Common myeloid progenitor, CD34-positive (primary cell): ENCODE measurements around the gene CHD9NB.

Experiments
- CTCF ChIA-PET: fragments of 350-600 bp; sonication (Branson Sonifier 250); formaldehyde crosslinking; loops from one replicate; lab custom pipeline; 2021; ENCODE audit warnings: antibody characterized with exemption; lab: Charles Lee
- POLR2A ChIA-PET: fragments of 350-600 bp; sonication (Branson Sonifier 250); formaldehyde crosslinking; loops from one replicate; lab custom pipeline; 2021; ENCODE audit warnings: antibody characterized with exemption; lab: Charles Lee
- DNase-seq, 3 donors: peaks; one replicate each; pipeline versions ENCODE4 v3.0.0 to v3.0.0-alpha.2; 2013
- H3K27ac ChIP-seq, 2 experiments: 1 replicate in 1 of 2; 2 replicates in 1 of 2; pipeline ENCODE4 v1.7.0; 2013; ENCODE audit warnings: inconsistent platforms in 2 of 2, low read length in 2 of 2, mild to moderate bottlenecking in 2 of 2, low read depth in 1 of 2, moderate library complexity in 1 of 2; ENCODE audit not compliant: severe bottlenecking in 2 of 2, insufficient read depth in 1 of 2, poor library complexity in 1 of 2
- H3K27me3 ChIP-seq, 5 experiments: replicated peaks in 2 of 5; 1 replicate in 3 of 5; 2 replicates in 2 of 5; pipeline versions ENCODE4 v1.6.1 to v1.7.0; 2013; ENCODE audit warnings: low read length in 4 of 5, mild to moderate bottlenecking in 2 of 5, moderate library complexity in 2 of 5, inconsistent platforms in 1 of 5; ENCODE audit not compliant: insufficient read depth in 5 of 5, control insufficient read depth in 4 of 5
- H3K36me3 ChIP-seq, 4 experiments: 1 replicate in 2 of 4; 2 replicates in 2 of 4; pipeline versions ENCODE4 v1.6.1 to v1.7.0; 2013; ENCODE audit warnings: low read length in 3 of 4, control low read depth in 1 of 4, mild to moderate bottlenecking in 1 of 4; ENCODE audit not compliant: control insufficient read depth in 4 of 4, insufficient read depth in 4 of 4
- H3K4me1 ChIP-seq, 4 experiments: 1 replicate in 3 of 4; 2 replicates in 1 of 4; pipeline versions ENCODE4 v1.6.1 to v1.7.1; 2013; ENCODE audit warnings: low read length in 3 of 4, mild to moderate bottlenecking in 3 of 4, control low read depth in 1 of 4, inconsistent platforms in 1 of 4, moderate library complexity in 1 of 4; ENCODE audit not compliant: control insufficient read depth in 4 of 4, insufficient read depth in 4 of 4; ENCODE audit errors: control extremely low read depth in 1 of 4
- H3K4me3 ChIP-seq, 7 experiments: 1 replicate in 4 of 7; 2 replicates in 3 of 7; pipeline versions ENCODE4 v1.5.1 to v1.7.0; 2013; ENCODE audit warnings: mild to moderate bottlenecking in 7 of 7, low read length in 6 of 7, moderate library complexity in 6 of 7, inconsistent platforms in 2 of 7, low read depth in 2 of 7, control low read depth in 1 of 7; ENCODE audit not compliant: insufficient read depth in 4 of 7, control insufficient read depth in 1 of 7; ENCODE audit errors: extremely low read depth in 1 of 7
- H3K9me3 ChIP-seq, 5 experiments: 1 replicate in 4 of 5; 2 replicates in 1 of 5; pipeline versions ENCODE4 v1.6.1 to v1.7.1; 2013; ENCODE audit warnings: low read length in 4 of 5, mild to moderate bottlenecking in 2 of 5, inconsistent platforms in 1 of 5, low read depth in 1 of 5, moderate library complexity in 1 of 5; ENCODE audit not compliant: control insufficient read depth in 4 of 5, insufficient read depth in 2 of 5; ENCODE audit errors: control extremely low read depth in 1 of 5
- WGBS: methylation state at CpG from one replicate; pipeline ENCODE4 v1.1.5; 2013; ENCODE audit not compliant: insufficient coverage; 5-methylcytosine and 5-hydroxymethylcytosine counted together

The CHD9NB gene

GRCh38 chr16:53084141-53084541 is 31.4 kb upstream of the CHD9NB start:
- POLR2A ChIA-PET = no interaction called here
- H3K9me3 ChIP-seq = no peaks in the 10 kb centered on the region
- H3K4me3 ChIP-seq = no peak overlapping the region
- WGBS = 100% methylated on average over 2 of the region's 4 CpGs
- no peaks in the 10 kb centered on the region for H3K27me3 ChIP-seq
- peaks cover 6 to 13% (median 9%) of the 10 kb centered on the region in 4 experiments for H3K4me1 ChIP-seq
- H3K27ac ChIP-seq = no peak overlapping the region
- CTCF ChIA-PET = interaction anchor here (8.9 kb wide), 1 partner anchor 17 kb away, joined by 54 read pairs; no protein-coding TSS in a partner anchor
- no peak for DNase-seq
- peaks cover 0 to 4% (median 2%) of the 10 kb centered on the region in 4 experiments for H3K36me3 ChIP-seq

- Histone ChIP-seq H3K27ac (no peak overlapping the region), H3K36me3 (peaks cover 0 to 8% (median 2%) of the 10 kb centered on the region in 4 experiments), H3K27me3 (no peaks in the 10 kb centered on the region), H3K4me1 (peaks cover 6 to 13% (median 9%) of the 10 kb centered on the region in 4 experiments), H3K9me3 (no peaks in the 10 kb centered on the region), H3K4me3 (no peak overlapping the region)
- 67% methylated on average over 1 of the region's 1 CpG for WGBS
- ChIA-PET POLR2A (no interaction called here), CTCF (interaction anchor here (0.9 to 1.5 kb wide), 5 partner anchors 11 to 27 kb away, joined by 3 to 5 read pairs (median 3); no protein-coding TSS in a partner anchor)
- DNase-seq = no peak
These were observed 30.4 kb upstream of the CHD9NB start for GRCh38 chr16:53083119-53083518.

GRCh38 chr16:53082509-53082908 is 29.8 kb upstream of the CHD9NB start:
- Histone ChIP-seq H3K4me1 (peaks cover 6 to 13% (median 9%) of the 10 kb centered on the region in 4 experiments), H3K9me3 (no peaks in the 10 kb centered on the region), H3K4me3 (no peak overlapping the region), H3K36me3 (peaks cover 0 to 9% (median 1%) of the 10 kb centered on the region in 4 experiments), H3K27ac (no peak overlapping the region), H3K27me3 (no peaks in the 10 kb centered on the region)
- ChIA-PET POLR2A (interaction anchor here (1.5 kb wide), 1 partner anchor 8 kb away, joined by 6 read pairs; no protein-coding TSS in a partner anchor), CTCF (interaction anchor here (0.9 to 1.5 kb wide), 5 partner anchors 10 to 27 kb away, joined by 3 to 5 read pairs (median 3); no protein-coding TSS in a partner anchor)
- 97% methylated on average over 4 of the region's 4 CpGs for WGBS
- no peak for DNase-seq

- WGBS = 100% methylated on average over 2 of the region's 3 CpGs
- ChIA-PET CTCF (interaction anchor here (0.9 to 1.5 kb wide), 3 partner anchors 12 to 26 kb away, joined by 3 to 5 read pairs (median 3); no protein-coding TSS in a partner anchor), POLR2A (interaction anchor here (1.5 kb wide), 1 partner anchor 9 kb away, joined by 6 read pairs; no protein-coding TSS in a partner anchor)
- Histone ChIP-seq H3K27me3 (no peaks in the 10 kb centered on the region), H3K36me3 (peaks cover 0 to 5% (median 0%) of the 10 kb centered on the region in 4 experiments), H3K4me3 (no peak overlapping the region), H3K27ac (no peak overlapping the region), H3K9me3 (no peaks in the 10 kb centered on the region), H3K4me1 (peaks cover 6 to 13% (median 9%) of the 10 kb centered on the region in 4 experiments)
- DNase-seq = no peak
These were observed 29.1 kb upstream of the CHD9NB start for GRCh38 chr16:53081686-53082407.

GRCh38 chr16:53081032-53081424 is 28.3 kb upstream of the CHD9NB start:
- no peaks in the 10 kb centered on the region for H3K27me3 ChIP-seq
- H3K4me1 ChIP-seq = peaks cover 6 to 11% (median 8%) of the 10 kb centered on the region in 4 experiments
- H3K9me3 ChIP-seq = no peaks in the 10 kb centered on the region
- H3K36me3 ChIP-seq = peaks cover 0 to 5% (median 0%) of the 10 kb centered on the region in 4 experiments
- no peak overlapping the region for H3K27ac ChIP-seq
- POLR2A ChIA-PET = interaction anchor here (1.0 to 1.5 kb wide), 2 partner anchors 9 to 10 kb away, joined by 5 to 6 read pairs; no protein-coding TSS in a partner anchor
- DNase-seq = no peak
- CTCF ChIA-PET = interaction anchor here (1.0 to 3.7 kb wide), 4 partner anchors 18 to 129 kb away, joined by 3 to 23 read pairs (median 9); partner anchors contain the start of gene CHD9
- H3K4me3 ChIP-seq = no peak overlapping the region

GRCh38 chr16:53080345-53081031 is 27.8 kb upstream of the CHD9NB start:
- no peak overlapping the region for H3K4me3 ChIP-seq
- no peak for DNase-seq
- CTCF ChIA-PET = interaction anchor here (0.9 to 3.7 kb wide), 6 partner anchors 16 to 129 kb away, joined by 3 to 23 read pairs (median 4); partner anchors contain the start of gene CHD9

More at GRCh38 chr16:53080345-53081031, 27.8 kb upstream of the CHD9NB start:
- POLR2A ChIA-PET = interaction anchor here (1.0 kb wide), 1 partner anchor 8 kb away, joined by 5 read pairs; no protein-coding TSS in a partner anchor
- Histone ChIP-seq H3K27me3 (no peaks in the 10 kb centered on the region), H3K27ac (no peak overlapping the region), H3K36me3 (peaks cover 0 to 5% (median 1%) of the 10 kb centered on the region in 4 experiments), H3K9me3 (no peaks in the 10 kb centered on the region), H3K4me1 (peaks cover 2 to 6% (median 4%) of the 10 kb centered on the region in 4 experiments)
- WGBS = 97% methylated on average over 7 of the region's 8 CpGs
